IMR-90 (cell line): ENCODE results near the gene MRGPRF. TPM values are rescaled to one million over a fixed set of nuclear protein-coding genes. Genes with fewer than 3 reads are reported as not detected.

Experiments used
- ATAC-seq: fragments of 200-7000 bp; cut with Tn5 transposase; 2 replicates; pipeline ENCODE4 v1.9.1; 2020; ENCODE audit warnings: low read depth, mild to moderate bottlenecking, moderate library complexity
- BruUV-seq: library from RNA; stranded (reverse); fragments of 400-500 nt; replicated peaks from 2 replicates; lab custom pipeline; 2021; lab: Mats Ljungman, UMichigan
- CTCF ChIA-PET: fragments of 300-600 bp; formaldehyde crosslinking; extraction: SDS; loops from one replicate; lab custom pipeline; 2021; ENCODE audit warnings: antibody characterized with exemption; lab: Yijun Ruan, JAX
- POLR2A ChIA-PET: fragments of 300-600 bp; sonication (Branson Sonifier 250); formaldehyde crosslinking; loops from one replicate; lab custom pipeline; 2022; ENCODE audit warnings: antibody characterized with exemption; ENCODE audit not compliant: unreplicated experiment; lab: Charles Lee
- DNase-seq: peaks from one replicate; pipeline ENCODE4 v3.0.0; 2013
- H2AFZ ChIP-seq: replicated peaks from 2 replicates; pipeline ENCODE3; 2013; ENCODE audit warnings: low read length, mild to moderate bottlenecking; ENCODE audit not compliant: poor library complexity
- H2AK5ac ChIP-seq: 2 replicates; pipeline ENCODE4 v1.6.1; 2013; ENCODE audit warnings: low read depth, low read length, inconsistent platforms
- H2AK9ac ChIP-seq: replicated peaks from 2 replicates; pipeline ENCODE3; 2013; ENCODE audit warnings: mild to moderate bottlenecking, low read depth, low read length, moderate library complexity; ENCODE audit not compliant: poor library complexity
- H2BK120ac ChIP-seq: 2 replicates; pipeline ENCODE4 v1.6.1; 2013; ENCODE audit warnings: low read depth, low read length, inconsistent platforms
- H2BK15ac ChIP-seq: 3 replicates; pipeline ENCODE4 v1.6.1; 2013; ENCODE audit warnings: low read depth, low read length, inconsistent platforms
- H2BK20ac ChIP-seq: 2 replicates; pipeline ENCODE4 v1.6.1; 2013; ENCODE audit warnings: low read depth, mild to moderate bottlenecking, inconsistent platforms, low read length, moderate library complexity
- H2BK5ac ChIP-seq: 2 replicates; pipeline ENCODE4 v1.6.1; 2013; ENCODE audit warnings: mild to moderate bottlenecking, low read depth, low read length, inconsistent platforms; ENCODE audit not compliant: poor library complexity, severe bottlenecking
- H3K14ac ChIP-seq: replicated peaks from 2 replicates; pipeline ENCODE4 v1.6.1; 2013; ENCODE audit warnings: low read depth, low read length, inconsistent platforms
- H3K18ac ChIP-seq: 2 replicates; pipeline ENCODE4 v1.6.1; 2013; ENCODE audit warnings: low read depth, low read length, control low read depth
- H3K23ac ChIP-seq: 2 replicates; pipeline ENCODE4 v1.6.1; 2013; ENCODE audit warnings: low read depth, low read length, inconsistent platforms
- H3K27ac ChIP-seq: 2 replicates; pipeline ENCODE4 v1.5.1; 2013; ENCODE audit warnings: mild to moderate bottlenecking, control low read depth, low read length; ENCODE audit not compliant: insufficient read depth
- H3K27me3 ChIP-seq: 2 replicates; pipeline ENCODE4 v1.6.1; 2013; ENCODE audit warnings: low read length; ENCODE audit not compliant: control insufficient read depth, insufficient read depth
- H3K36me3 ChIP-seq: 2 replicates; pipeline ENCODE4 v1.6.1; 2013; ENCODE audit warnings: low read length, mixed read lengths; ENCODE audit not compliant: control insufficient read depth, insufficient read depth
- H3K4ac ChIP-seq: 2 replicates; pipeline ENCODE4 v1.6.1; 2013; ENCODE audit warnings: low read depth, low read length, inconsistent platforms
- H3K4me1 ChIP-seq: 2 replicates; pipeline ENCODE4 v1.6.1; 2013; ENCODE audit warnings: low read length, mixed read lengths; ENCODE audit not compliant: control insufficient read depth, insufficient read depth
- H3K4me2 ChIP-seq: 2 replicates; pipeline ENCODE4 v1.6.1; 2013; ENCODE audit warnings: low read depth, mild to moderate bottlenecking, control low read depth, low read length, moderate library complexity
- H3K4me3 ChIP-seq: 2 replicates; pipeline ENCODE4 v1.5.1; 2013; ENCODE audit warnings: low read depth, mild to moderate bottlenecking, control low read depth, low read length, moderate library complexity; ENCODE audit not compliant: insufficient read depth
- H3K56ac ChIP-seq: 2 replicates; pipeline ENCODE4 v1.6.1; 2013; ENCODE audit warnings: low read length, inconsistent platforms; ENCODE audit not compliant: insufficient read depth; ENCODE audit errors: extremely low read depth
- H3K79me1 ChIP-seq, 2 experiments: 2 replicates each; pipeline ENCODE4 v1.6.1; 2013; ENCODE audit warnings: low read length in 2 of 2, inconsistent platforms in 1 of 2, low read depth in 1 of 2
- H3K9ac ChIP-seq: 2 replicates; pipeline ENCODE4 v1.6.1; 2013; ENCODE audit warnings: low read depth, low read length, control low read depth
- H3K9me1 ChIP-seq: 2 replicates; pipeline ENCODE4 v1.6.1; 2013; ENCODE audit warnings: low read length, inconsistent platforms; ENCODE audit not compliant: insufficient read depth
- H3K9me3 ChIP-seq: 2 replicates; pipeline ENCODE4 v1.6.1; 2013; ENCODE audit warnings: low read length; ENCODE audit not compliant: control insufficient read depth, insufficient read depth
- H4K20me1 ChIP-seq: 2 replicates; pipeline ENCODE4 v1.6.1; 2013; ENCODE audit warnings: low read length, inconsistent platforms; ENCODE audit not compliant: insufficient read depth
- H4K5ac ChIP-seq: 2 replicates; pipeline ENCODE4 v1.6.1; 2013; ENCODE audit warnings: mild to moderate bottlenecking, low read depth, low read length, control low read depth
- H4K8ac ChIP-seq, 2 experiments: 2 replicates each; pipeline ENCODE4 v1.6.1; 2013; ENCODE audit warnings: low read depth in 2 of 2, low read length in 2 of 2, control low read depth in 1 of 2, inconsistent platforms in 1 of 2
- H4K91ac ChIP-seq: 2 replicates; pipeline ENCODE4 v1.6.1; 2013; ENCODE audit warnings: low read depth, low read length, inconsistent platforms; ENCODE audit not compliant: insufficient read depth
- CEBPB ChIP-seq: IDR thresholded peaks from 2 replicates; pipeline ENCODE4 v1.6.1; 2012; ENCODE audit warnings: low read depth, low read length, improper control_type of control experiment
- WGBS, 2 experiments: methylation state at CpG; one replicate each; pipeline versions ENCODE4 v1.1.5 to v1.1.7; 2013; ENCODE audit warnings: missing lambda C conversion rate in 2 of 2; ENCODE audit not compliant: insufficient read length in 1 of 2; ENCODE audit errors: extremely low coverage in 2 of 2; 5-methylcytosine and 5-hydroxymethylcytosine counted together
- dilution Hi-C: fragments of 300-500 bp; cut with HindIII; formaldehyde crosslinking; loops from one replicate; pipeline ENCODE4 v1.14.3; 2018; ENCODE audit warnings: low sequenced_read_pairs; ENCODE audit not compliant: unreplicated experiment
- in situ Hi-C: fragments of 300-500 bp; cut with MboI; formaldehyde crosslinking; loops from 3 replicates; pipeline ENCODE4 v1.14.3; 2019; ENCODE audit warnings: low sequenced_read_pairs, inconsistent platforms, mixed read lengths
- intact Hi-C: fragments of 100-400 bp; cut with micrococcal nuclease; formaldehyde crosslinking; loops from 2 replicates; pipeline ENCODE4 v1.10.0; 2022
- polyA plus RNA-seq, 3 experiments: library from polyadenylated mRNA; depleted of rRNA; stranded (reverse); fragments of >200 nt; gene quantifications; 2 replicates each; pipeline ENCODE4 v1.2.3, GENCODE V29; 2012; ENCODE audit warnings: low replicate concordance in 1 of 3
- total RNA-seq: library from RNA; depleted of rRNA; stranded (reverse); fragments of >200 nt; gene quantifications from 2 replicates; pipeline ENCODE4 v1.2.3, GENCODE V29; 2012

MRGPRF gene
- total and polyA plus RNA-seq, 2 of the 4 experiments (the other 2 are of a cell fraction) = 6.3 to 28.8 TPM

DNA sequence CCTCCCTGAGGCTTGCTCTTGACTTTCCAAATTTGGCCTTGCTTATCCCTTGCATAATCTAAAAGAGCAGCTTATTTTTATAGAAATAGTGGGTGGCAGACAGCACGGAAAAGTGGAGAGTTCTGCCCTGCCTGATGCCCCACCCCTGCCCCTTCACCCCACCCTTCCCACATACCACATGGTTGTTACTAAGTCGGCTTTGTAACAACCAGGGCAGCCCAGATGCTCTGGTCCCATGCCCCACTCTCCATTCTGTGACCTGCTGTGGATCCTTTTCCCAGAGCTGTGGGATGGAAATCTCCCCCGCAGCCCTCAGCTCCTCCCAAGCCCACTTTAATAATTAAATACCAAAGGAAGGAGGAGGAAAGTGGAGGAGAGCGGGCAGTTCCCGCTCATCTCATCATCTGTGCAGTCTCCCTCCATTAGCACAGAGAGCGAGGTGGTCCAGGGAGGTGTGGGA is 10.9 kb downstream of the MRGPRF start:
- Histone ChIP-seq H3K56ac (no peak overlapping the region), H3K14ac (no peak overlapping the region), H3K36me3 (peaks cover 39% of the 10 kb centered on the region), H2BK120ac (no peak overlapping the region), H3K4me3 (no peak overlapping the region), H3K9me3 (no peaks in the 10 kb centered on the region), H3K23ac (no peak overlapping the region), H2AFZ (no peak overlapping the region), H3K79me1 (peaks cover 8 to 25% of the 10 kb centered on the region in 2 experiments), H3K4me1 (peaks cover 29% of the 10 kb centered on the region), H3K4ac (no peak overlapping the region), H2BK5ac (no peak overlapping the region), H2AK5ac (peak overlapping the region; percentile 43; the same call in 1 of the 2 replicates), H2BK15ac (no peak overlapping the region), H3K27ac (no peak overlapping the region), H4K91ac (no peak overlapping the region), H3K27me3 (no peaks in the 10 kb centered on the region), H4K5ac (no peak overlapping the region), H3K4me2 (no peak overlapping the region), H2AK9ac (peak overlapping the region; percentile 22), H3K9me1 (peaks cover 12% of the 10 kb centered on the region; the same call in 1 of the 2 replicates), H4K20me1 (no peaks in the 10 kb centered on the region; the same call in 1 of the 2 replicates), H3K9ac (no peak overlapping the region), H2BK20ac (no peak overlapping the region), H3K18ac (no peak overlapping the region), H4K8ac (no peak overlapping the region)
- ChIA-PET CTCF (interaction anchor here (0.6 kb wide), 1 partner anchor 31 kb away, joined by 3 read pairs; no protein-coding TSS in a partner anchor), POLR2A (no interaction called here)
- no peak for TF ChIP-seq CEBPB
- intact Hi-C loops = loop anchor here (5.0 kb wide), 1 partner anchor 100 kb away; the partner anchor contains the start of genes IGHMBP2 and MRPL21
- BruUV-seq = no TSS peak
- ATAC-seq = peak; percentile 27
- no peak for DNase-seq
- dilution Hi-C loops = no loop called here
- in situ Hi-C loops = no loop called here
- WGBS, 2 experiments = no CpG with 5 or more reads among the region's 6 CpGs
